H1 (cell line): ENCODE data around the gene RNF32. TPM values are rescaled to one million over a fixed set of nuclear protein-coding genes. Genes with fewer than 3 reads are reported as not detected.

Source experiments
- CTCF ChIA-PET: fragments of 300-600 bp; sonication (Branson Sonifier 250); formaldehyde crosslinking; loops from one replicate; lab custom pipeline; 2021; ENCODE audit not compliant: partially characterized antibody; lab: Charles Lee
- POLR2A ChIA-PET: fragments of 300-600 bp; sonication (Branson Sonifier 250); formaldehyde crosslinking; loops from one replicate; lab custom pipeline; 2021; ENCODE audit warnings: inconsistent platforms; ENCODE audit not compliant: partially characterized antibody; lab: Charles Lee
- DNase-seq, 2 experiments: peaks; one replicate each; pipeline versions ENCODE4 v3.0.0 to v3.0.0-alpha.2; 2010 to 2022; ENCODE audit warnings: low spot score in 2 of 2, low read depth in 1 of 2, mixed read lengths in 1 of 2
- FAIRE-seq: peaks from 2 replicates; lab custom pipeline; 2011; peaks lifted over from hg19 to GRCh38; lab: Jason Lieb, UNC
- H2AFZ ChIP-seq: 2 replicates; pipeline ENCODE4 v1.8.1; 2012; ENCODE audit warnings: low read length, inconsistent platforms
- H2AK5ac ChIP-seq: 2 replicates; pipeline ENCODE4 v1.6.1; 2013; ENCODE audit warnings: low read depth, low read length
- H2BK120ac ChIP-seq: replicated peaks from 2 replicates; pipeline ENCODE3; 2013; ENCODE audit warnings: low read depth, low read length, inconsistent platforms
- H2BK12ac ChIP-seq: 2 replicates; pipeline ENCODE4 v1.6.1; 2013; ENCODE audit warnings: low read depth, low read length
- H2BK15ac ChIP-seq: 2 replicates; pipeline ENCODE4 v1.6.1; 2013; ENCODE audit warnings: low read length
- H2BK20ac ChIP-seq: 2 replicates; pipeline ENCODE4 v1.6.1; 2013; ENCODE audit warnings: low read length
- H2BK5ac ChIP-seq: 2 replicates; pipeline ENCODE4 v1.6.1; 2013; ENCODE audit warnings: low read depth, low read length
- H3K14ac ChIP-seq: 2 replicates; pipeline ENCODE4 v1.6.1; 2013; ENCODE audit warnings: inconsistent platforms; ENCODE audit not compliant: insufficient read length
- H3K18ac ChIP-seq: 2 replicates; pipeline ENCODE4 v1.6.1; 2013; ENCODE audit warnings: low read length; ENCODE audit errors: extremely low read depth
- H3K23ac ChIP-seq: 2 replicates; pipeline ENCODE4 v1.6.1; 2013; ENCODE audit warnings: inconsistent platforms; ENCODE audit not compliant: insufficient read length
- H3K23me2 ChIP-seq: 2 replicates; pipeline ENCODE4 v1.6.1; 2013; ENCODE audit warnings: low read depth, low read length
- H3K27ac ChIP-seq: 2 replicates; pipeline ENCODE4 v1.6.1; 2011; ENCODE audit warnings: low read depth, low read length, inconsistent platforms
- H3K27me3 ChIP-seq, 4 experiments: replicated peaks in 1 of 4; 1 replicate in 1 of 4; 2 replicates in 3 of 4; pipeline versions ENCODE4 v1.6.1 to v1.8.1; 2011 to 2013; ENCODE audit warnings: low read length in 3 of 4, mild to moderate bottlenecking in 3 of 4, inconsistent platforms in 2 of 4, mixed read lengths in 2 of 4, moderate library complexity in 1 of 4; ENCODE audit not compliant: control insufficient read depth in 3 of 4, insufficient read depth in 3 of 4; ENCODE audit errors: extremely low read depth in 1 of 4
- H3K36me3 ChIP-seq, 4 experiments: 2 replicates each; pipeline versions ENCODE4 v1.6.1 to v1.8.1; 2011 to 2013; ENCODE audit warnings: mild to moderate bottlenecking in 4 of 4, low read length in 3 of 4, moderate library complexity in 2 of 4, control low read depth in 1 of 4, inconsistent platforms in 1 of 4; ENCODE audit not compliant: insufficient read depth in 4 of 4, control insufficient read depth in 2 of 4
- H3K4ac ChIP-seq: replicated peaks from 2 replicates; pipeline ENCODE3; 2013; ENCODE audit warnings: low read length, low read depth, mixed read lengths, inconsistent platforms; ENCODE audit not compliant: insufficient read length
- H3K4me1 ChIP-seq, 4 experiments: replicated peaks in 1 of 4; 1 replicate in 1 of 4; 2 replicates in 3 of 4; pipeline versions ENCODE4 v1.6.1 to v1.8.1; 2011 to 2013; ENCODE audit warnings: low read length in 3 of 4, inconsistent platforms in 2 of 4, mixed read lengths in 1 of 4; ENCODE audit not compliant: insufficient read depth in 4 of 4, control insufficient read depth in 3 of 4
- H3K4me2 ChIP-seq, 2 experiments: 2 replicates each; pipeline versions ENCODE4 v1.6.1 to v1.8.1; 2011 to 2013; ENCODE audit warnings: low read depth in 2 of 2, low read length in 2 of 2, control low read depth in 1 of 2, inconsistent platforms in 1 of 2, mild to moderate bottlenecking in 1 of 2; ENCODE audit not compliant: insufficient read depth in 1 of 2
- H3K4me3 ChIP-seq, 4 experiments: fragments of 200-600, 300-600 bp in 1 of 4; sonication (generic), shearing (Covaris generic), sonication (Bioruptor Twin) in 1 of 4; 2 replicates each; pipeline versions ENCODE4 v1.5.1 to v1.8.1; 2011 to 2016; ENCODE audit warnings: low read length in 4 of 4, low read depth in 3 of 4, control low read depth in 2 of 4, inconsistent platforms in 2 of 4, mild to moderate bottlenecking in 2 of 4, mixed read lengths in 1 of 4, moderate library complexity in 1 of 4; ENCODE audit not compliant: insufficient read depth in 2 of 4; ENCODE audit errors: extremely low read depth in 1 of 4
- H3K56ac ChIP-seq: replicated peaks from 2 replicates; pipeline ENCODE3; 2013; ENCODE audit warnings: low read depth, mild to moderate bottlenecking, mixed read lengths, low read length, inconsistent platforms; ENCODE audit not compliant: insufficient read length
- H3K79me1 ChIP-seq: 2 replicates; pipeline ENCODE4 v1.6.1; 2013; ENCODE audit warnings: low read depth, low read length, control low read depth
- H3K79me2 ChIP-seq, 2 experiments: 2 replicates each; pipeline versions ENCODE4 v1.6.1 to v1.8.1; 2012 to 2013; ENCODE audit warnings: low read length in 2 of 2, mild to moderate bottlenecking in 2 of 2, inconsistent platforms in 1 of 2; ENCODE audit not compliant: insufficient read depth in 2 of 2, control insufficient read depth in 1 of 2
- H3K9ac ChIP-seq, 4 experiments: replicated peaks in 1 of 4; 1 replicate in 1 of 4; 2 replicates in 3 of 4; pipeline versions ENCODE4 v1.6.1 to v1.8.1; 2011 to 2013; ENCODE audit warnings: low read depth in 3 of 4, low read length in 3 of 4, control low read depth in 2 of 4, mild to moderate bottlenecking in 2 of 4, moderate library complexity in 2 of 4, inconsistent platforms in 1 of 4; ENCODE audit errors: extremely low read depth in 1 of 4
- H3K9me3 ChIP-seq, 2 experiments: 2 replicates each; pipeline versions ENCODE4 v1.6.1 to v1.8.1; 2012 to 2013; ENCODE audit warnings: mild to moderate bottlenecking in 2 of 2, moderate library complexity in 2 of 2, control low read depth in 1 of 2, inconsistent platforms in 1 of 2, low read depth in 1 of 2, low read length in 1 of 2, mixed read lengths in 1 of 2; ENCODE audit not compliant: insufficient read depth in 2 of 2
- H4K20me1 ChIP-seq, 2 experiments: replicated peaks in 1 of 2; 2 replicates each; pipeline versions ENCODE3 to v1.8.1; 2011 to 2013; ENCODE audit warnings: inconsistent platforms in 2 of 2, low read length in 2 of 2, mild to moderate bottlenecking in 1 of 2; ENCODE audit not compliant: insufficient read depth in 2 of 2, control insufficient read depth in 1 of 2
- H4K5ac ChIP-seq: 2 replicates; pipeline ENCODE4 v1.6.1; 2013; ENCODE audit warnings: low read length, low read depth, mixed read lengths, inconsistent platforms; ENCODE audit not compliant: insufficient read length
- H4K8ac ChIP-seq: 2 replicates; pipeline ENCODE4 v1.8.0; 2013; ENCODE audit warnings: mild to moderate bottlenecking, moderate library complexity, low read length, inconsistent platforms; ENCODE audit not compliant: insufficient read depth; ENCODE audit errors: extremely low read depth
- H4K91ac ChIP-seq: replicated peaks from 2 replicates; pipeline ENCODE3; 2013; ENCODE audit warnings: low read length, mixed read lengths, inconsistent platforms; ENCODE audit not compliant: insufficient read length
- CTBP2 ChIP-seq: IDR thresholded peaks from 2 replicates; pipeline ENCODE4 v1.7.0; 2011; ENCODE audit warnings: borderline replicate concordance, mild to moderate bottlenecking, moderate library complexity, mixed read lengths, low read length; ENCODE audit not compliant: insufficient read depth, insufficient read length
- JUND ChIP-seq: IDR thresholded peaks from 2 replicates; pipeline ENCODE4 v1.6.1; 2011; ENCODE audit warnings: mild to moderate bottlenecking, improper control_type of control experiment, low read length
- KDM4A ChIP-seq: IDR thresholded peaks from one replicate; pipeline ENCODE4 v1.7.1; 2012; ENCODE audit warnings: low read depth, mild to moderate bottlenecking, moderate library complexity, low read length, inconsistent platforms; ENCODE audit not compliant: severe bottlenecking
- PHF8 ChIP-seq: fragments of 200-600 bp; sonication (generic); conservative IDR thresholded peaks from 2 replicates; pipeline ENCODE4 v1.7.1; 2012; ENCODE audit warnings: low read depth, mild to moderate bottlenecking, inconsistent platforms, low read length, moderate library complexity
- RNF2 ChIP-seq: fragments of 200-900, 300-1000 bp; sonication (generic); IDR thresholded peaks from 2 replicates; pipeline ENCODE4 v1.7.1; 2016; ENCODE audit warnings: borderline replicate concordance, low read depth, mild to moderate bottlenecking, antibody characterized with exemption, low read length; ENCODE audit not compliant: poor library complexity, severe bottlenecking; ENCODE audit errors: missing control alignments
- TAF1 ChIP-seq: IDR thresholded peaks from 2 replicates; pipeline ENCODE4 v1.6.1; 2011; ENCODE audit warnings: mild to moderate bottlenecking, low read depth, low read length
- TAF7 ChIP-seq: optimal IDR thresholded peaks from 2 replicates; pipeline ENCODE3; 2011; ENCODE audit warnings: low read depth, mild to moderate bottlenecking, inconsistent platforms, low read length, moderate library complexity, borderline replicate concordance
- TBP ChIP-seq: IDR thresholded peaks from 2 replicates; pipeline ENCODE4 v1.6.1; 2011; ENCODE audit warnings: low read depth, low read length, improper control_type of control experiment
- WGBS, 2 experiments: shearing (Covaris generic) in 1 of 2; methylation state at CpG; one replicate each; pipeline versions ENCODE4 v1.1.6 to v1.1.7; 2013 to 2015; ENCODE audit warnings: low lambda C conversion rate in 2 of 2, mixed read lengths in 2 of 2, inconsistent platforms in 1 of 2, low coverage in 1 of 2, missing lambda C conversion rate in 1 of 2; ENCODE audit not compliant: insufficient replicate concordance in 2 of 2, insufficient coverage in 1 of 2, insufficient read length in 1 of 2; ENCODE audit errors: extremely low coverage in 1 of 2, missing lambda C conversion rate in 1 of 2; 5-methylcytosine and 5-hydroxymethylcytosine counted together
- polyA plus RNA-seq, 7 experiments: library from polyadenylated mRNA; depleted of rRNA in 3 of 7; stranded (reverse) in 5 of 7; unstranded in 2 of 7; fragments of >200 nt in 5 of 7; fragments of 200-250 nt in 2 of 7; gene quantifications; 1 replicate in 5 of 7; 2 replicates in 1 of 7; 4 replicates in 1 of 7; pipeline versions ENCODE4 v1.2.1 to v1.2.3, GENCODE V29; 2011 to 2013; ENCODE audit warnings: missing spikeins in 2 of 7, mixed read lengths in 2 of 7
- total RNA-seq: library from RNA; stranded (reverse); fragmentation: NEBNext Ultra II Directional; extraction: Animal tissue kit (Norgen Biotek cat#: 25700); gene quantifications from 2 replicates; pipeline ENCODE4 v1.2.1, GENCODE V29; 2021

Gene RNF32
- total and polyA plus RNA-seq, 2 of the 8 experiments (the other 6 are each of a cell fraction or from before 2014, with no cell fraction given): 0.48 to 1.2 TPM

GRCh38 chr7:156594283-156595080 lies 46.1 kb upstream of the RNF32 start:
- Histone ChIP-seq H3K18ac (no peak overlapping the region), H3K4me2 (no peak overlapping the region), H4K5ac (no peak overlapping the region), H3K27ac (no peak overlapping the region), H3K9ac (no peak overlapping the region), H4K8ac (no peak overlapping the region), H3K4me1 (no peaks in the 10 kb centered on the region), H2BK5ac (no peak overlapping the region), H4K91ac (no peak overlapping the region), H2BK120ac (no peak overlapping the region), H3K79me2 (no peaks in the 10 kb centered on the region), H2AFZ (no peak overlapping the region), H3K23ac (no peak overlapping the region), H3K9me3 (peaks cover 6 to 10% of the 10 kb centered on the region in 2 experiments; a peak in 1 of 4 replicates), H3K23me2 (no peaks in the 10 kb centered on the region), H2BK20ac (no peak overlapping the region), H2BK15ac (no peak overlapping the region), H3K14ac (no peak overlapping the region), H3K56ac (no peak overlapping the region), H3K79me1 (no peaks in the 10 kb centered on the region), H3K4ac (no peak overlapping the region), H3K27me3 (no peaks in the 10 kb centered on the region), H2AK5ac (no peak overlapping the region), H3K36me3 (no peaks in the 10 kb centered on the region), H3K4me3 (no peak overlapping the region), H4K20me1 (no peaks in the 10 kb centered on the region), H2BK12ac (no peak overlapping the region)
- 83% methylated on average over 6 of the region's 6 CpGs; no CpG with 5 or more reads in 1 of the 2 experiments for WGBS, 2 experiments
- DNase-seq (no peak), FAIRE-seq (no peak)
- POLR2A ChIA-PET: no interaction called here
- TF ChIP-seq JUND (no peak), TAF1 (no peak), RNF2 (no peak), TBP (no peak), PHF8 (no peak), KDM4A (no peak), CTBP2 (no peak), TAF7 (no peak)
- CTCF ChIA-PET: interaction anchor here (1.0 to 1.7 kb wide), 3 partner anchors 9 to 17 kb away, joined by 3 to 4 read pairs (median 4); no protein-coding TSS in a partner anchor
